ENCODE measurements around the gene RXRA. TPM values are rescaled to one million over a fixed set of nuclear protein-coding genes. Genes with fewer than 3 reads are reported as not detected.
A peak's percentile ranks its signal among the peaks of the same experiment; 100 is the strongest.

Gene RXRA
- total and polyA plus RNA-seq, 4 experiments from 2014 or later = 1.0 to 11.9 (median 6.4) TPM

- Mint-ChIP-seq H3K9me3 (no peaks in the 10 kb centered on the region), H3K27ac (peak overlapping the region in 1 of 7 donors; percentile 81), H3K36me3 (no peaks in the 10 kb centered on the region), H3K27me3 (no peaks in the 10 kb centered on the region), H3K4me1 (peaks cover 8 to 22% (median 14%) of the 10 kb centered on the region in 4 donors), H3K4me3 (peak overlapping the region in 2 of 8 donors; percentile 6 to 34)
- H3K4me3 ChIP-seq (ENCODE audit: low read length in 2 of 2) = no peak overlapping the region
- DNase-seq = no peak
- intact Hi-C loops (cut with micrococcal nuclease) = loop anchor here (1.0 to 5.0 kb wide), 4 partner anchors 52 to 375 kb away; partner anchors contain the start of gene BRD3
- no peaks in the 10 kb centered on the region for H3K27me3 ChIP-seq (ENCODE audit: insufficient read depth, low read length)
- H3K9me3 ChIP-seq (ENCODE audit: control insufficient read depth in 1 of 2, low read length in 2 of 2) = no peaks in the 10 kb centered on the region
- peaks cover 17% of the 10 kb centered on the region for H3K4me1 ChIP-seq (ENCODE audit: insufficient read depth, low read length)
- POLR2A ChIA-PET (ENCODE audit: partially characterized antibody) = interaction anchor here (0.6 to 1.8 kb wide), 11 partner anchors 14 to 307 kb away, joined by 3 to 13 read pairs (median 4); partner anchors contain the start of genes RNU6ATAC and WDR5
- CTCF ChIA-PET (ENCODE audit: partially characterized antibody) = interaction anchor here (1.1 to 3.0 kb wide), 19 partner anchors 11 to 279 kb away, joined by 3 to 60 read pairs (median 6); no protein-coding TSS in a partner anchor
- no peaks in the 10 kb centered on the region for H3K36me3 ChIP-seq (ENCODE audit: insufficient read depth, low read length)
- H3K27ac ChIP-seq (ENCODE audit: low read depth, low read length) = no peak overlapping the region
Observed at GRCh38 chr9:134442486-134443173, 116.4 kb downstream of the RXRA start.

GRCh38 chr9:134443174-134444037, 117.2 kb downstream of the RXRA start:
- no peak overlapping the region for H3K27ac ChIP-seq (ENCODE audit: low read depth, low read length)
- POLR2A ChIA-PET (ENCODE audit: partially characterized antibody) = interaction anchor here (0.8 to 1.8 kb wide), 11 partner anchors 13 to 308 kb away, joined by 3 to 13 read pairs (median 4); partner anchors contain the start of genes RNU6ATAC and WDR5
- H3K36me3 ChIP-seq (ENCODE audit: insufficient read depth, low read length) = no peaks in the 10 kb centered on the region
- no peaks in the 10 kb centered on the region for H3K27me3 ChIP-seq (ENCODE audit: insufficient read depth, low read length)
- Mint-ChIP-seq H3K4me3 (peak overlapping the region in 2 of 8 donors; percentile 31 to 43), H3K9me3 (peaks cover 0 to 2% (median 0%) of the 10 kb centered on the region in 8 donors), H3K27ac (peak overlapping the region; percentile 47 to 81 (median 70)), H3K36me3 (no peaks in the 10 kb centered on the region), H3K27me3 (no peaks in the 10 kb centered on the region), H3K4me1 (peaks cover 8 to 22% (median 14%) of the 10 kb centered on the region in 4 donors)
- H3K4me1 ChIP-seq (ENCODE audit: insufficient read depth, low read length) = peaks cover 17% of the 10 kb centered on the region
- CTCF ChIA-PET (ENCODE audit: partially characterized antibody) = interaction anchor here (0.6 to 3.0 kb wide), 24 partner anchors 10 to 280 kb away, joined by 3 to 60 read pairs (median 5); no protein-coding TSS in a partner anchor
- peak; percentile 84 to 94 (median 86) for DNase-seq
- intact Hi-C loops (cut with micrococcal nuclease) = loop anchor here (1.0 to 5.0 kb wide), 4 partner anchors 53 to 376 kb away; partner anchors contain the start of gene BRD3
- no peak overlapping the region for H3K4me3 ChIP-seq (ENCODE audit: low read length in 2 of 2)
- H3K9me3 ChIP-seq (ENCODE audit: control insufficient read depth in 1 of 2, low read length in 2 of 2) = no peaks in the 10 kb centered on the region

- H3K27me3 Mint-ChIP-seq = no peaks in the 10 kb centered on the region
- peaks cover 0 to 7% (median 0%) of the 10 kb centered on the region in 8 donors for H3K9me3 Mint-ChIP-seq
- Histone ChIP-seq H3K4me3 (ENCODE audit: low read length in 2 of 2) (no peak overlapping the region), H3K4me1 (ENCODE audit: insufficient read depth, low read length) (peaks cover 17% of the 10 kb centered on the region), H3K36me3 (ENCODE audit: insufficient read depth, low read length) (no peaks in the 10 kb centered on the region), H3K27ac (ENCODE audit: low read depth, low read length) (no peak overlapping the region), H3K27me3 (ENCODE audit: insufficient read depth, low read length) (no peaks in the 10 kb centered on the region), H3K9me3 (ENCODE audit: control insufficient read depth in 1 of 2, low read length in 2 of 2) (peaks cover 0 to 3% of the 10 kb centered on the region in 2 donors)
- peak overlapping the region in 4 of 7 donors; percentile 67 to 81 (median 72) for H3K27ac Mint-ChIP-seq
- peaks cover 8 to 22% (median 14%) of the 10 kb centered on the region in 4 donors for H3K4me1 Mint-ChIP-seq
- H3K4me3 Mint-ChIP-seq = no peak overlapping the region
- H3K36me3 Mint-ChIP-seq = no peaks in the 10 kb centered on the region
- intact Hi-C loops (cut with micrococcal nuclease) = loop anchor here (5.0 kb wide), 1 partner anchor 377 kb away; the partner anchor contains the start of gene BRD3
- POLR2A ChIA-PET (ENCODE audit: partially characterized antibody) = interaction anchor here (1.0 to 1.8 kb wide), 6 partner anchors 12 to 280 kb away, joined by 4 to 13 read pairs (median 5); partner anchors contain the start of gene RNU6ATAC
- CTCF ChIA-PET (ENCODE audit: partially characterized antibody) = interaction anchor here (0.6 to 3.0 kb wide), 17 partner anchors 9 to 281 kb away, joined by 3 to 60 read pairs (median 6); no protein-coding TSS in a partner anchor
- no peak for DNase-seq
Observed at GRCh38 chr9:134444038-134444315, 117.7 kb downstream of the RXRA start.

- peaks cover 0 to 3% of the 10 kb centered on the region in 2 donors for H3K9me3 ChIP-seq (ENCODE audit: control insufficient read depth in 1 of 2, low read length in 2 of 2)
- Mint-ChIP-seq H3K36me3 (no peaks in the 10 kb centered on the region), H3K27ac (peak overlapping the region in 5 of 7 donors; percentile 15 to 77 (median 57)), H3K27me3 (no peaks in the 10 kb centered on the region), H3K4me3 (peak overlapping the region in 1 of 8 donors; percentile 27), H3K9me3 (peaks cover 0 to 10% (median 5%) of the 10 kb centered on the region in 8 donors), H3K4me1 (peaks cover 8 to 26% (median 14%) of the 10 kb centered on the region in 4 donors)
- intact Hi-C loops (cut with micrococcal nuclease) = loop anchor here (5.0 kb wide), 1 partner anchor 378 kb away; the partner anchor contains the start of gene BRD3
- no peak overlapping the region for H3K4me3 ChIP-seq (ENCODE audit: low read length in 2 of 2)
- no peak overlapping the region for H3K27ac ChIP-seq (ENCODE audit: low read depth, low read length)
- ChIA-PET POLR2A (ENCODE audit: partially characterized antibody) (no interaction called here), CTCF (ENCODE audit: partially characterized antibody) (interaction anchor here (1.0 to 1.7 kb wide), 3 partner anchors 11 to 250 kb away, joined by 3 to 6 read pairs (median 3); no protein-coding TSS in a partner anchor)
- no peaks in the 10 kb centered on the region for H3K27me3 ChIP-seq (ENCODE audit: insufficient read depth, low read length)
- DNase-seq = no peak
- peaks cover 17% of the 10 kb centered on the region for H3K4me1 ChIP-seq (ENCODE audit: insufficient read depth, low read length)
- no peaks in the 10 kb centered on the region for H3K36me3 ChIP-seq (ENCODE audit: insufficient read depth, low read length)
Observed at GRCh38 chr9:134445000-134445399, 118.7 kb downstream of the RXRA start.

- H3K4me3 Mint-ChIP-seq = peak overlapping the region in 1 of 8 donors; percentile 65
- peaks cover 0 to 10% (median 5%) of the 10 kb centered on the region in 8 donors for H3K9me3 Mint-ChIP-seq
- peak overlapping the region in 6 of 7 donors; percentile 31 to 79 (median 64) for H3K27ac Mint-ChIP-seq
- H3K4me1 ChIP-seq (ENCODE audit: insufficient read depth, low read length) = no peaks in the 10 kb centered on the region
- POLR2A ChIA-PET (ENCODE audit: partially characterized antibody) = interaction anchor here (0.6 to 2.4 kb wide), 4 partner anchors 14 to 965 kb away, joined by 3 to 7 read pairs (median 4); partner anchors contain the start of gene RNU6ATAC
- H3K27me3 ChIP-seq (ENCODE audit: insufficient read depth, low read length) = no peaks in the 10 kb centered on the region
- intact Hi-C loops (cut with micrococcal nuclease) = no loop called here
- CTCF ChIA-PET (ENCODE audit: partially characterized antibody) = interaction anchor here (0.7 to 4.1 kb wide), 16 partner anchors 10 to 966 kb away, joined by 3 to 19 read pairs (median 3); no protein-coding TSS in a partner anchor
- peaks cover 2 to 12% (median 5%) of the 10 kb centered on the region in 4 donors for H3K4me1 Mint-ChIP-seq
- peaks cover 0 to 3% of the 10 kb centered on the region in 2 donors for H3K9me3 ChIP-seq (ENCODE audit: control insufficient read depth in 1 of 2, low read length in 2 of 2)
- H3K27ac ChIP-seq (ENCODE audit: low read depth, low read length) = no peak overlapping the region
- H3K4me3 ChIP-seq (ENCODE audit: low read length in 2 of 2) = no peak overlapping the region
- DNase-seq = peak; percentile 81 to 91 (median 86)
- no peaks in the 10 kb centered on the region for H3K27me3 Mint-ChIP-seq
- no peaks in the 10 kb centered on the region for H3K36me3 ChIP-seq (ENCODE audit: insufficient read depth, low read length)
- H3K36me3 Mint-ChIP-seq = no peaks in the 10 kb centered on the region
Observed at GRCh38 chr9:134449180-134449916, 123.1 kb downstream of the RXRA start.

GRCh38 chr9:134451700-134452458, 125.6 kb downstream of the RXRA start:
- Mint-ChIP-seq H3K36me3 (no peaks in the 10 kb centered on the region), H3K4me1 (peaks cover 4 to 17% (median 11%) of the 10 kb centered on the region in 4 donors), H3K27me3 (no peaks in the 10 kb centered on the region), H3K9me3 (peaks cover 0 to 10% (median 5%) of the 10 kb centered on the region in 8 donors), H3K4me3 (no peak overlapping the region), H3K27ac (peak overlapping the region in 1 of 7 donors; percentile 59)
- Histone ChIP-seq H3K9me3 (ENCODE audit: control insufficient read depth in 1 of 2, low read length in 2 of 2) (peaks cover 0 to 3% of the 10 kb centered on the region in 2 donors), H3K4me3 (ENCODE audit: low read length in 2 of 2) (no peak overlapping the region), H3K27ac (ENCODE audit: low read depth, low read length) (no peak overlapping the region), H3K36me3 (ENCODE audit: insufficient read depth, low read length) (no peaks in the 10 kb centered on the region), H3K4me1 (ENCODE audit: insufficient read depth, low read length) (peaks cover 14% of the 10 kb centered on the region), H3K27me3 (ENCODE audit: insufficient read depth, low read length) (no peaks in the 10 kb centered on the region)
- intact Hi-C loops (cut with micrococcal nuclease) = no loop called here
- DNase-seq = no peak
- CTCF ChIA-PET (ENCODE audit: partially characterized antibody) = no interaction called here
- POLR2A ChIA-PET (ENCODE audit: partially characterized antibody) = no interaction called here
